MCF 10A (cell line): Measurements from ENCODE around the gene ITGA5. TPM values are rescaled to one million over a fixed set of nuclear protein-coding genes. Genes with fewer than 3 reads are reported as not detected.

Experiments used
- BruUV-seq: library from RNA; stranded (reverse); fragments of 400-500 nt; replicated peaks from 2 replicates; lab custom pipeline; 2021; lab: Mats Ljungman, UMichigan
- CTCF ChIA-PET: fragments of 300-600 bp; sonication (Branson Sonifier 250); formaldehyde crosslinking; extraction: SDS; loops from one replicate; lab custom pipeline; 2021; ENCODE audit warnings: antibody characterized with exemption, inconsistent platforms; lab: Yijun Ruan, JAX
- POLR2A ChIA-PET: fragments of 300-600, 350-650 bp; sonication (Branson Sonifier 250); formaldehyde crosslinking; extraction: SDS; loops from one replicate; lab custom pipeline; 2020; ENCODE audit warnings: antibody characterized with exemption, inconsistent platforms; lab: Yijun Ruan, JAX
- DNase-seq: peaks from one replicate; pipeline ENCODE4 v3.0.0-alpha.2; 2018; ENCODE audit not compliant: unreplicated experiment
- H3K27ac Mint-ChIP-seq: one replicate; pipeline ENCODE4 v1.8.0; 2022; ENCODE audit warnings: mild to moderate bottlenecking, low read depth, mixed read lengths; ENCODE audit not compliant: unreplicated experiment
- H3K27me3 Mint-ChIP-seq: one replicate; pipeline ENCODE4 v1.8.0; 2022; ENCODE audit warnings: mixed read lengths; ENCODE audit not compliant: insufficient read depth, unreplicated experiment
- H3K36me3 Mint-ChIP-seq: one replicate; pipeline ENCODE4 v1.8.0; 2022; ENCODE audit warnings: mild to moderate bottlenecking, moderate library complexity, mixed read lengths; ENCODE audit not compliant: insufficient read depth, unreplicated experiment
- H3K4me1 Mint-ChIP-seq: one replicate; pipeline ENCODE4 v1.8.0; 2022; ENCODE audit warnings: mixed read lengths; ENCODE audit not compliant: insufficient read depth, unreplicated experiment
- H3K4me3 Mint-ChIP-seq: one replicate; pipeline ENCODE4 v1.8.0; 2022; ENCODE audit warnings: mild to moderate bottlenecking, moderate library complexity, mixed read lengths; ENCODE audit not compliant: unreplicated experiment
- H3K9me3 Mint-ChIP-seq: one replicate; pipeline ENCODE4 v1.8.0; 2022; ENCODE audit warnings: mixed read lengths; ENCODE audit not compliant: unreplicated experiment
- CTCF ChIP-seq: fragments of 200-600 bp; IDR thresholded peaks from one replicate; pipeline ENCODE4 v1.8.0; 2022; ENCODE audit warnings: antibody characterized with exemption, mild to moderate bottlenecking; ENCODE audit not compliant: unreplicated experiment
- intact Hi-C: fragments of 100-400 bp; cut with micrococcal nuclease; formaldehyde crosslinking; loops from 2 replicates; pipeline ENCODE4 v1.14.1; 2022
- total RNA-seq: library from RNA; stranded (reverse); gene quantifications from 2 replicates; pipeline ENCODE4 v1.2.3, GENCODE V29; 2022

The ITGA5 gene
- total RNA-seq, 1 experiment from 2014 or later: 110 TPM

GRCh38 chr12:54429014-54429471, 10.0 kb upstream of the ITGA5 start:
- Mint-ChIP-seq H3K36me3 (no peaks in the 10 kb centered on the region), H3K27ac (peak overlapping the region; percentile 85), H3K27me3 (no peaks in the 10 kb centered on the region), H3K4me3 (no peak overlapping the region), H3K4me1 (peaks cover 64% of the 10 kb centered on the region), H3K9me3 (no peaks in the 10 kb centered on the region)
- peak; percentile 79 for DNase-seq
- ChIA-PET CTCF (interaction anchor here (0.8 to 33.3 kb wide), 7 partner anchors 10 to 50 kb away, joined by 3 to 982 read pairs (median 7); partner anchors contain the start of gene ITGA5), POLR2A (interaction anchor here (7.9 kb wide), 1 partner anchor 13 kb away, joined by 108 read pairs; the partner anchor contains the start of gene ITGA5)
- no TSS peak for BruUV-seq
- no peak for TF ChIP-seq CTCF
- intact Hi-C loops: no loop called here

- TF ChIP-seq CTCF: no peak
- Mint-ChIP-seq H3K9me3 (no peaks in the 10 kb centered on the region), H3K4me1 (peaks cover 69% of the 10 kb centered on the region), H3K4me3 (no peak overlapping the region), H3K27me3 (no peaks in the 10 kb centered on the region), H3K27ac (peak overlapping the region; percentile 85), H3K36me3 (no peaks in the 10 kb centered on the region)
- peak; percentile 87 for DNase-seq
- no TSS peak for BruUV-seq
- ChIA-PET POLR2A (interaction anchor here (7.9 kb wide), 1 partner anchor 12 kb away, joined by 108 read pairs; the partner anchor contains the start of gene ITGA5), CTCF (interaction anchor here (0.6 to 33.3 kb wide), 8 partner anchors 11 to 301 kb away, joined by 3 to 982 read pairs (median 6); partner anchors contain the start of gene ITGA5)
- intact Hi-C loops: no loop called here
Measured at GRCh38 chr12:54428050-54429013, 9.3 kb upstream of the ITGA5 start.

- ChIA-PET POLR2A (interaction anchor here (0.6 to 7.9 kb wide), 3 partner anchors 11 to 53 kb away, joined by 3 to 108 read pairs (median 3); partner anchors contain the start of gene ITGA5), CTCF (interaction anchor here (4.3 to 33.3 kb wide), 2 partner anchors 12 to 26 kb away, joined by 35 to 982 read pairs; no protein-coding TSS in a partner anchor)
- BruUV-seq: no TSS peak
- intact Hi-C loops: no loop called here
- DNase-seq: peak; percentile 71
- Mint-ChIP-seq H3K4me3 (no peak overlapping the region), H3K27ac (no peak overlapping the region), H3K9me3 (no peaks in the 10 kb centered on the region), H3K27me3 (no peaks in the 10 kb centered on the region), H3K4me1 (peaks cover 68% of the 10 kb centered on the region), H3K36me3 (no peaks in the 10 kb centered on the region)
- no peak for TF ChIP-seq CTCF
Measured at GRCh38 chr12:54427106-54427505, 8.0 kb upstream of the ITGA5 start.

- no peaks in the 10 kb centered on the region for H3K27me3 Mint-ChIP-seq
- no peaks in the 10 kb centered on the region for H3K9me3 Mint-ChIP-seq
- POLR2A ChIA-PET: interaction anchor here (1.0 to 7.9 kb wide), 2 partner anchors 11 to 53 kb away, joined by 3 to 108 read pairs; partner anchors contain the start of gene ITGA5
- CTCF ChIA-PET: interaction anchor here (0.6 to 33.3 kb wide), 3 partner anchors 12 to 175 kb away, joined by 3 to 982 read pairs (median 35); no protein-coding TSS in a partner anchor
- TF ChIP-seq CTCF: no peak
- no peak overlapping the region for H3K4me3 Mint-ChIP-seq
- no TSS peak for BruUV-seq
- H3K27ac Mint-ChIP-seq: no peak overlapping the region
- H3K4me1 Mint-ChIP-seq: peaks cover 68% of the 10 kb centered on the region
- H3K36me3 Mint-ChIP-seq: no peaks in the 10 kb centered on the region
- intact Hi-C loops: no loop called here
- DNase-seq: no peak
Measured at GRCh38 chr12:54426690-54427089, 7.6 kb upstream of the ITGA5 start.
